CD4-positive, alpha-beta T cell treated with Interleukin-15 for 1 hour (primary cell): ENCODE measurements around the gene WDR46.
A peak's percentile ranks its signal among the peaks of the same experiment; 100 is the strongest.
"Not testable (repeated sequence)": the region's sequence is repeated elsewhere in the genome, so short reads cannot be mapped to it uniquely, and the experiment has no call there.

Source experiments
- DNase-seq: peaks from one replicate; pipeline ENCODE4 v3.0.0-alpha.2; 2020

WDR46 gene

DNA sequence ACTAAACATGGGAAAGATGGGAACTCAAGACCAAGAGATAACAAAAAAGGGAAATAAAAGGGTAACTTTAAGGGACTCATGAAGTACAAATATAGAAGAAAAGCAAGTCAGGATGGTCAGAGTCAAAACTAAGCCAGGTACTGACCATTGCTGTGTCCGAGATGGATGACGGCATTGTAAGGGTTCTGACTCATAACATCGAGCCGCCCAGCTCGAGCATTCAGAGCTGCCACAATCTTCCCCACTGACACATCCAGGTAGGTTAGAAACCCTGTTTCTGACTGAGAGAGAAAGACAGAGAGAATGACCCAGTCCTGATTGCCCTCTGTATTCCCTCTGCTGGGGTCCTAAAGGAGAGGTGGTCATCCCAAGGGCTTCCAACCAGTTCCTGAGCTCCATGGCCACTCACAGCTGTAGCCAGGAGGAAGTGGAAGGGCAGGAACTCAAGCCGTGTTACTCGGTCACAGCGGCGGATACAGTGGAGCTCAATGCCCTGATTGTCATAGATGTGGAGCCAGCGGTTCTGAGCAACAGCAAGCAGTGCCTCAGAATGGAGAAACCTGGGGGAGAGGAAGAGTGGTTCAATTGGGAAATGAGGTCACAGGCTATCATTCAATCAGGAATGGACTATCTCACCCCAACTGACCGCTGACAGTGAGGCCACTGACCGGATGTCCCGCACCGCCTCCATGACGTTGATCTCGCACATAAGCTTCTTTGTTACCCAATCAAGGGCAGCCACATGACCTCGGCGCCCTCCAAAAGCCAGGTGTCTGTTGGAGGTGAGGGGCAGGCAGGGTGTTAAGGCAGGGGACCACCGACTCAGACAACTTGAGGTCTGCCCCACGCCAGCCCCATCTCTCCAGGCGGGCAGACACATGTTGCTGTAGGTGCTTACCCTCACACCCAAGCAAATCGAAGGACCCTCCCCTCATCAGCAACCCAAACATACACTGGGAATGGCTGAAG lies 1.8 kb downstream of the WDR46 start:
- DNase-seq, result no peak

DNA sequence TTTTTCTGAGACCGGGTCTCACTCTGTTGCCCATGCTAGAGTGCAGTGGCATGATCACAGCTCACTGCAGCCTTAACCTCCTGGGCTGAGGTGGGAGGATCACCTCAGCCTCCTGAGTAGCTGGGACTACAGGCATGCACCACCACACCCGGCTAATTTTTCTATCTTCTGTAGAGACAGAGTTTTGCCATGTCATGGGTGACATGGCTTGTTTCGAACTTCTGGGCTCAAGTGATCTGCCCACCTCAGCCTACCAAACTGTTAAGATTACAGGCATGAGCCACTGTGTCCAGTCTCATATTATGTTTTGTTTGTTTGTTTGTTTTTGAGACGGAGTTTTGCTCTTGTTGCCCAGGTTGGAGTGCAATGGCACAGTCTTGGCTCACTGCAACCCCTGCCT lies 3.8 kb downstream of the WDR46 start:
- DNase-seq, result not testable (repeated sequence)

DNA sequence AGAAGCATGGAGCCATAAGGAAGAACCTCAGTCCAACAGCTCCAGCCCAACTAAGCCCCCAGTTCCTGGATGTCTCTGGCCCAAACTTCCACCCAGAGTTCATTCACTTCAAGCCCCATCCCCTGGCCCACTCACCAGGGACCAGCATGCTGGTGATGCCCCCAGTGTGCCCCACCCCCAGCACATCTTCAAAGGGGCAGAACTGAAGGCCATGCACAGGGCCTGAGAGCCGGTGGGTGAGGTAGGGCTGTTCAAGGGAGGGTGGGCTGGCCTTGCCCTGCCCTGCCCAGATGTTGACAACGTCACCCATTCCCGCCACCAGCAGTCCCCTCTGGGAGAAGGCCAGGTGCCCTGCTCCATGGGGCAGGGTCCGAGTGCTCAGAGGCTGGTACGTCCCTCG lies 8.5 kb downstream of the WDR46 start:
- DNase-seq, result no peak

DNA sequence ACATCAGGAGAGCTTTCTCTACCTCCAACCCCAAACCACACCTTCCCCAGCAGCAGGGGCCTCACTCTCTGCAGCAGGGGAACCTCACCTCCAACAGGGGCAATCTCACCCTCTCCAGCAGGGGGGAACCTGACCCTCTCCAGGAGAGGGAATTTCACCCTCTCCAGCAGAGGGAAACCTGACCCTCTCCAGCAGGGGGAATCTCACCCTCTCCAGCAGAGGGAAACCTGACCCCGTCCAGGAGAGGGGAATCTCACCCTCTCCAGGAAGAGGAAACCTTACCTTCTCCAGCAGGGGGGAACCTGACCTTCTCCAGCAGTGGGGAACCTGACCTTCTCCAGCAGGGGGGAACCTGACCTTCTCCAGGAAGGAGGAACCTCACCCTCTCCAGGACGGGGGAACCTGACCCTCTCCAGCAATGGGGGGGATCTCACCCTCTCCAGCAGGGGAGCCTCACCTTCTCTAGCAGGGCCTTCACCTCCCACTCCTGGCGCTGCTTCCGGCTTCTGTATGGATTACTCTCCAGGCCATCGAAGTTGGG lies 9.0 kb downstream of the WDR46 start:
- no peak for DNase-seq

DNA sequence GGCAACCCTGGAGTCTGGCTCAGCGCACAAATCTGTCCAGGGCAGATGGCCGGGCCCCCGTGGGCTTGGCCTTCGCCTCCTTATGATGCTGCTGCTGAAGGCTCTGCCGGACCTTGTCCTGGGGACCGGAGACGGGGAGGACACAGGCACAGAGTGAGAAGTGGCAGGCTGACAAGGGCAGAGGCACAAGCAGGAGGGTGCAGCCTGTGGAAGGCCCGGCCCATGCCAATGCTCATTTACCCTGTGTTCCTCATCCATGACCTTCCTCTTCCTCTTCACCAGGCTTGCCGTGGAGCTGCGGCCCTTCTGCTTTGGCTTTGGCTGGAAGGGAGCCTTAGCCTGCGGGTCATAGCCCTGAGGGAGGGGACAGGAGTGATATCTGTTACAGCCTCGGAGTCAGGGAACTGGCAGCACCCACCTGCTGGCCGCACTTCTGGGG lies 9.8 kb downstream of the WDR46 start:
- DNase-seq, result no peak

DNA sequence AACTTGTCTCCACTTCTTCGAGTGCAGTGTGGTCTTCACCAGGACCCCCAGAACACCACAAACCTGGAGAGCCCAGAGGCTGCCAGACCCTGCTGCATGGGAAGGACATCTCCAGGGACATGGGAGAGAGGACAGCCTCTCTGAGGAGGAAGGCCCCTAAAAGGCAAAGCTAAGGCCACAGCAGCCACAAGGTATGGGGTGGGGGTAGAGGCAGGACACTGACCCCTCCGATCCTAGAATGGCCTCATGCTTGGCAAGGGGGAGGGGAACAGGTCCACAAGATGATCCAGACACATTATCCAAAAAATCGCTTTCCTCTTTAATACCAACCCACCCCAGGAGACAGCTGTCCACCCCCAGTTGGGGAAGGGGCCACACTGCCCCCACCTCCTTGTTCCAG lies 10.2 kb downstream of the WDR46 start:
- no peak for DNase-seq

DNA sequence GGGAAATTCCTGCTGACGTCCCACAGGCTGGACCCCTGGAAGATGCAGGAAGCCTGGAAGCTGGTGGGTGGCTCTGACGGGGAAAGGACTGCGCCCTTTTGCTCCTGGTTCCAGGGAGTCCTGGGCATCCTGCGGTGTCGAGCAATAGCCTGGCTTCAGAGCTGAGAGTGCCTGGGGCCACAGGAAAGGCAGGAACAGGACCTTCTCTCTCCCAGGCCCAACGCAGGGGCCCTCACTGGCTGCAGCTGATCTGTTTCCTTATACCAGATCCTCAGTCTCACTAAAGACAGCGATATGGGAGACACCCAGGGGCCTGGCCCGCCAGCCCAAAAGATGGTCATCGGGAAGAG lies 10.7 kb downstream of the WDR46 start:
- no peak for DNase-seq

DNA sequence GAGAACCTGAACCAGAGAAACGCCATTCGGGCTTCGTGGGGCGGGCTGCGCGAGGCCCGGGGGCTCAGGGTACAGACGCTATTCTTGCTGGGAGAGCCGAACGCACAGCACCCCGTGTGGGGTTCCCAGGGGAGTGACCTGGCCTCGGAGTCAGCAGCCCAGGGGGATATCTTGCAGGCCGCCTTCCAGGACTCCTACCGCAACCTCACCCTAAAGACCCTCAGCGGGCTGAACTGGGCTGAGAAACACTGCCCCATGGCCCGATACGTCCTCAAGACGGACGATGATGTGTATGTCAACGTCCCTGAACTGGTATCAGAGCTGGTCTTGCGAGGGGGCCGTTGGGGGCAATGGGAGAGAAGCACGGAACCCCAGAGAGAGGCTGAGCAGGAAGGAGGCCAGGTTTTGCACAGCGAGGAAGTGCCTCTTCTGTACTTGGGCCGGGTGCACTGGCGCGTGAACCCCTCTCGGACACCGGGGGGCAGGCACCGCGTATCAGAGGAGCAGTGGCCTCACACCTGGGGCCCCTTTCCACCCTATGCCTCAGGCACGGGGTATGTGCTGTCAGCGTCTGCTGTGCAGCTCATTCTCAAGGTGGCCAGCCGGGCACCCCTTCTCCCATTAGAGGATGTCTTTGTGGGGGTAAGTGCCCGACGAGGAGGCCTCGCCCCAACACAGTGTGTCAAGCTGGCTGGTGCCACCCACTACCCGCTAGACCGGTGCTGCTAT lies 11.2 kb downstream of the WDR46 start:
- DNase-seq, result no peak

DNA sequence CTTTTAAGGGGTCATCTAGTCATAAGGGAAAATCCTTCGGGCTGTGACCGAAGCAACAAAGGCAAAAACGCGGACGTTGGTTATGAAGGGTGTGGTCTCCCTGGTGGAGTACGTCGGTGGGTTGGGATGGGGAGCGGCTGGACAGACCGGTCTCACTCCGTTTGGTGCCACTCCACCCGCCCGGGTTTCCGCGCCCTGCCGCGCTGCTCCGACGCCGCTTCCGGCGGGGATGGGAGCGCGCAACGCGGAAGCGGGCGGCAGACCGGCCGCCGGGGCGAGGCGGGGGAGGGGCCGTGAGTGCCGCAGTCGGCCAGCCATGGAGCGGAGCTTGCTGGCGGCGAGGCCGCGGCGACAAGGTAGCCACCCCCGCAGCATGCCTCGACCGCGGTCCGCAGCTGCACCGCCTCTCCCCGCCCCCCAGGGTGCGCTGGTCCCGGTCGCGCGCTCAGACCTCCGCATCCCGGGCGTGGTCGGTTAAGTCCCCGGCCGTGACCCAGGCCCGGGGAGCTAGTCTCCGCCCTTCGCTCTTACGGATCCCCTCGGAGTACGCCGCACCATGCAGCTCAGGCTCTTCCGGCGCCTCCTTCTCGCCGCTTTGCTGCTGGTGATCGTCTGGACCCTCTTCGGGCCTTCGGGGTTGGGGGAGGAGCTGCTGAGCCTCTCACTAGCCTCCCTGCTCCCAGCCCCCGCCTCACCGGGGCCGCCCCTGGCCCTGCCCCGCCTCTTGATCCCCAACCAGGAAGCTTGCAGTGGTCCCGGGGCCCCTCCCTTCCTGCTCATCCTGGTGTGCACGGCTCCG lies 12.0 kb downstream of the WDR46 start, which contains the start of gene B3GALT4:
TSS of gene B3GALT4 (plus strand) at position 260 of the 799 bp plus-strand sequence. CDS start at position 557, 297 bp downstream.
- peak; percentile 81 for DNase-seq

DNA sequence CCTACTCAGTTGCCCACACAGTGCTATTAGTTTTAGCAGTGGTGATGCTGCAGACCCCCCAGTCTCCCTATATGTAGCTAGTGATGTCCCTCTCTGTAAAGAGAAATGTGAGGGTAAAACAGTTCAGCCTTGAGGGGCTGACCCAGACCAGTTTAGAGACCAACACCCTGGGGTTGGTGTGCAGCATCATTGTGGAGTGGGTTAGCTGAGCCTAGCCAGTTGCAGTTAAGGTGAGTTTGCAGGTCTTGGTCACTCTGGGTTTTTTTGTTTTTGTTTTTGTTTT lies 12.5 kb downstream of the WDR46 start:
- DNase-seq, result no peak

DNA sequence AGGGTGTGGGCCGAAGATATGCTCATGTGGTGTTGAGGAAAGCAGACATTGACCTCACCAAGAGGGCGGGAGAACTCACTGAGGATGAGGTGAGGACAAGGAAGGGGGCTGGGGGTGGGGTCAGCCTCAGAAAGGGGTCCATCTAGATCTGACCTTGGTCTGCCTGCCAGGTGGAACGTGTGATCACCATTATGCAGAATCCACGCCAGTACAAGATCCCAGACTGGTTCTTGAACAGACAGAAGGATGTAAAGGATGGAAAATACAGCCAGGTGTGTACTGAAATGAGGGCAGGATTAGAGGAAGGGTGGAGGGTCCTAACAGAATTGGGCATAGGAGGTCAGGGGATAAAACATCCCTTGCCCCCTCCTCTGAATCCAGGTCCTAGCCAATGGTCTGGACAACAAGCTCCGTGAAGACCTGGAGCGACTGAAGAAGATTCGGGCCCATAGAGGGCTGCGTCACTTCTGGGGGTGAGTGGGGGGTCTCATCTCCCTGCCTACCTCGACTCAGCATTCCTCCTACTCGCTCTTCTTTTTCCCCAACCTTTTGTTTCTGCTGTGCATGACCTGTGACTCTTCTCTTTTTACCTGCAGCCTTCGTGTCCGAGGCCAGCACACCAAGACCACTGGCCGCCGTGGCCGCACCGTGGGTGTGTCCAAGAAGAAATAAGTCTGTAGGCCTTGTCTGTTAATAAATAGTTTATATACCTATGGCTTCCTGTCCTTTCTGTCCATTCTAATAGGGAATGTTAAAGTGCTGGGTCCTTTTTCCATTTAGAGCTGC lies 13.1 kb downstream of the WDR46 start:
- DNase-seq, result not testable (repeated sequence)

DNA sequence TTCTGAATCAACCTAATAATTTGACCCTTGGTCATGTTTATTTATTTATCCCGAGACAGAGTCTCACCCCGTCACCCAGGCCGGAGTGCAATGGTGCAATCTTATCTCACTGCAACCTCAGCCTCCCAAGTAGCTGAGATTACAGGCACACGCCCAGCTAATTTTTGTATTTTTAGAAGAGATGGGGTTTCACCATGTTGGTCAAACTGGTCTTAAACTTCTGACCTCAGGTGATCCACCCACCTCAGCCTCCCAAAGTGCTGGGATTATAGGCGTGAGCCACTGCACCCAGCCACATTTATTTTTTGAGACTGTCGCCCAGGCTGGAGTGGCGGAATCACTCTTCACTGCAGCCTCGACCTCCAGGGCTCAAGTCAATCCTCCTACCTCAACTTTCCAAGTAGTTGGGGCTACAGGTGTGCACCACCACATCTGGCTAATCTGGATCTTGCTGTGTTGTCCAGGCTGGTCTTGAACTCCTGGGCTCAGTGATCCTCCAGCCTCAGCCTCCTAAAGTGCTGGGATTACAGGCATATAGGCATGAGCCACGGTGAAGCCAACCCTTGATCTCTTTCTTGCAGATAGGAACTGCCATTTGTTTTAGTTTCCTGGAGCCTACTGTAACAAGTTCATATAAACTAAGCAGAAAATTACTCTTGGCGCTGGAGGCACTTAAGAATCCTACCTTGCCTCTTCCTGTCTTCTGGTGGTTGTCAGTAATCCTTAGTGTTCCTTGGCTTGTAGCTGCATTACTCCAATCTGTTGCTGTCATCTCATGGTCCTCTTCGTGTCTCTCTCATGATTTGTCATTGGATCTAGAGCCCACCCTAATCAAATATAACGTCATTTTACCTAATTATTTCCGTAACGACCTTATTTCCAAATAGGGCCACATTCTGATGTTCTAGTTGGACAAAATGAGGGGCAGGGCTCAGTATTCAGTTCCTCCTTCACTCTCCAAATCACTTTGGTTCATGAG lies 14.8 kb downstream of the WDR46 start:
- no peak for DNase-seq

DNA sequence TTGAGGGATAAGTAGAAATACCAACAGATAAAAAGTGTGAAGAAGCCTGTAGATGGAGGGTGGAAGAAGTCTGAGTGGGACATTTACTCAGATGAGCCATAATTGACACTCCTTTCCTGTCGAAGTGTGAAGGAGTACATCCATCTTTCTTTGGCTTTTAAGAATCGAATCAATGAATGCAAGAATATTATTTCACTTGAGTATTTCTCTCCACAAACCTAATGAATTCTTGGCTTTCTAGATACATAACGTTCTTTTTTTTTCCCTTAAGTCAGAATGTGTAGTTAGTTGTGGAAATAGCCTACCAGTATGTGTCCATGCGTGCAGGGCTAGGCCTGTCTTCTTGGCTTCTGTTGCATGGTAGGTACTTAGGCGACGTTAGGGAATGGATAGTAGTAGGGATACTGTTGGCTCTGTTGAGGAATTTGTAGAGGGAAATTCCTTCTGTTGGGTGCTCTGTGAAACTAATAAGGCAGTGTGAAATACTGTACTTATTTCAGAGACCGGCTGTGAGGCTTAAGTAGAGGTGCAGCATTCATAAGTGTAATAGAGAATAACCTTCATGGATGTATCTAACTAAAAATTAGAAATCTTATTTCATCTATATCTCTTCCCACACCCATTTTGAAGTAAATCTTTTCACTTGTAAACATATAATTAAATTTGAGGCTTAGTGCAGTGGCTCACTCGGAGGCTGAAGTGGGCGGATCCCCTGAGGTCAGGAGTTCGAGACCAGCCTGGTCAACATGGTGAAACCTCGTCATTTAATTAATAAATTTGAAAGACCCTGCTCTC lies 15.7 kb downstream of the WDR46 start:
- no peak for DNase-seq

DNA sequence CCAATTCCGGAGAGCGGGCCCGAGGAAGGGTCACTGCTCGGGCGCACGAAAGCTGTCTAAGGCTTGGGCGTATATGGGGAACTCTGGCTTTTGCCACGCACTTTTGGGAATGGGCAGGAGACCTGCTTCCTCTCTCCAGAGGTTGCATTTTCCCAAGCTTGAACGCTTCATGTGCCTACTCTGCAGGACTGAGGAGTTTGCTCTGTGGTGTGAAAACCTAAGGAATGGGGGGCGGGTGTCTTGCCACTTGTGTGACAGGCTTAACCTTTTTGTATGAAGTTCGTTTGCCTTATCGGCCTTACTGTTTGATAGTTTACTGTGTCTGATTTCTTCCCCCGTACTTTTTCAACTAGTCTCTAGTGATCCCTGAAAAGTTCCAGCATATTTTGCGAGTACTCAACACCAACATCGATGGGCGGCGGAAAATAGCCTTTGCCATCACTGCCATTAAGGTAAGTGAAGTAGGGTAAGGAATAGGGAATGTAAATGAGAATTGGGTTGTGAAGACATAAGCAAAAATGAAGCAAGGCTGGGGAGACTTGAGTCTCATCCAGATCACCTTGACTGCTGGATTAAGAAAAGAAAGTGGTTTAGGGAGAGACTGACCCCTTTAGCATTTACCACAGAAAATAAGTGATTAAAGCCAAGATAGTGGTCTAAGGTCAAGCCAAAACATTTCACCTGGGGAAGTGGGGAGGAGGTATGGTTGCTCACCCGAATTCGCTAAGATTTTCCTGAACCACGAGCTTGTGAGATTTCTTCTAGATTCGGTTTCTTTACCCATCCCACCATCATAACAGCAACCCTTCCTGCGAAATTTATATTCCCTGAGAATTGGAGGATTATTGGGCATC lies 16.5 kb downstream of the WDR46 start:
- no peak for DNase-seq

DNA sequence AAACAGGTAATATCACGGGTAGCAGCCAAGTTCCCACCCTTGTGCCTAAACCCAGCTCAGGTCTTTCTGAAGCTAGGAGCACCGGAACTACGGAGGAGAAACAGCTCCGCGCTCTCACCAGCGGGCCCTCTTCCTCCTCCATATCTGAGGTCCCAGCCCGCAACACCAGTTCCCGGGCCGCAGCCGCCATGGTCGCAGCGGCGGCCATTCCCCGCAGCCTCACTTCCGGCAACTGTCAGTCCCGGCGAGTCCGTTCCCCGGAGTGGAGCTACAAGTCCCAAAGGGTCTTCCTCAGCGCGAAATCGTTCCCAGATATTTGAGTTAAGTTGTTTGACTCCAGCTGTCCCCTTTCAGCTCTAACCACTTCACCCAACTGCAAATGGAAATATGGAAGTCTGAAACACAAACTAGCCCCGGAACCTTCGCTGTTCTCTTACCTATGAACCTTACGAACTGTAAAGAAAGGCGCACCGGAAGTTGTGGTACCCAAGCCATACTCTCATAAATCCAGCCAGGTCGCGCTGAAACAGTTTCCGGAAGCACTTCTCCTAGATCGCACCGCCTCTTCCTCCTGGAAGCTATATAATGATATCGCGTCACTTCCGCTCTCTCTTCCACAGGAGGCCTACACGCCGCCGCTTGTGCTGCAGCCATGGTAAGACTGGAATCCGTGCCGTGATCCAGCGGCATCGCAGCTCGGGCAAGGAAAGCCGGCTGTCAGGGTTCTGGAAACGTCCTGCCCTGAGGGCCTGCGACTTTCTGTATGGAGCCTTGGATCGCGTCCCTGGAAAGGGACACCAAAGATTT lies 17.4 kb downstream of the WDR46 start, which contains the start of the genes RPS18 and VPS52:
TSS of gene RPS18 (plus strand) at position 608 of the 807 bp plus-strand sequence. CDS start at position 653, 45 bp downstream.
TSS of gene VPS52 (minus strand) at position 409 of the 807 bp plus-strand sequence. CDS start at position 208, 201 bp downstream.
- DNase-seq, result peak; percentile 97

DNA sequence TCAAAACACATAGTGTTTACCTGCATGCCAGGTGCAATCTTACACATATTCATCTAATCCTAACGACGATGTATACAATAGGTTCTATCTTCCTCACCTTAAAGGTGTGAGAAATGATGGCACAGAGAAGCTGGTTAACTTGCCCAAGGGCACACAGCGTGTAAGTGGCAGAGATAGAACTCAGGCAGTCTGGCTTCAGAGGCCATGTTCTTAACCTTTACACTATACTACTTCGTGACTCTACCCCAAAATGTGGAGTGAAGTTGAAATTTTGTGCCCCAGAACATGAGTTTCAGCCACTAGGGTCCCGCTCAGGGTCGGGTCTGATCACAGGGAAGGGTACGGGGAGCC lies 17.9 kb downstream of the WDR46 start:
- no peak for DNase-seq

DNA sequence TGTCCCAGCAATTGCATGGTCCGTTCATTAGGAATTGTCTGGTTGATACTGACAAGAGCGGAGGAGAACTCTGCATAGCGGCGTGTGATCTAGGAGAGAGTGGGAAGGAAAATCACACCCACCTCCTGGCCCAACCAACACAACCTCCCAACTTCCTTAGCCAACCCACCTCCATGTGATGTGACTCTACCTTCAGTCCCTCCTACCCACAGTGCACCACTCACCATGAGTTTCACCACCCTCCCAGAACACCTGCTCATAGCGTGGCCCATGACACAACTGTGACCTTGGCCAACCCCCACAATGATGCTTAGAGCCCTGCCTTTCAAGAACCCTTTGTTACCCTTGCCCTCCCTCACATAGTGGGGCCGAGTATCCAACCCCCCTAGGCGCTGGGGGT lies 25.0 kb downstream of the WDR46 start:
- no peak for DNase-seq

DNA sequence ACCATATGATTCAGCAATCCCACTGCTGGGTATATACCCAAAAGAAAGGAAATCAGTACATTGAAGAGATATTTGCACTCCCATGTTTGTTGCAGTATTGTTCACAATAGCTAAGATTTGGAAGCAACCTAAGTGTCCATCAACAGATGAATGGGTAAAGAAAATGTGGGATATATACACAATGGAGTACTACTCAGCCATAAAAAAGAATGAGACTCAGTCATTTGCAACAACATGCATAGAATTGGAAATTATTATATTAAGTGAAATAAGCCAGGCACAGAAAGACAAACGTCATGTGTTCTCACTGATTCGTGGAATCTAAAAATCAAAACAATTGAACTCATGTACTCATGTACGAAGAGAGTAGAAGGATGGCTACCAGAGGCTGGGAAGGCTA lies 26.5 kb downstream of the WDR46 start:
- not testable (repeated sequence) for DNase-seq
